H4 (cell line): ENCODE data around the gene DNAH12. TPM values are rescaled to one million over a fixed set of nuclear protein-coding genes. Genes with fewer than 3 reads are reported as not detected.

Experiments
- DNase-seq: peaks from one replicate; pipeline ENCODE4 v3.0.0-alpha.2; 2015; ENCODE audit warnings: low spot score
- total RNA-seq: library from RNA; depleted of rRNA; stranded (reverse); fragments of >200 nt; shearing (Covaris generic); gene quantifications from 2 replicates; pipeline ENCODE4 v1.2.3, GENCODE V29; 2014; rRNA removed

DNAH12 gene
- 0.06 TPM in 1 of 2 replicates, not detected in the other for total RNA-seq

- DNase-seq = no peak
Observed at GRCh38 chr3:57544181-57545125, at the start of gene DNAH12. Gene DNAH12, minus strand, starts transcription at chr3:57544344. Its CDS starts 1,474 bp downstream, at chr3:57542870.

- DNase-seq = no peak
Observed at GRCh38 chr3:57592306-57592705, 48.2 kb upstream of the DNAH12 start.

- no peak for DNase-seq
Observed at GRCh38 chr3:57587905-57588304, 43.8 kb upstream of the DNAH12 start.

- DNase-seq = no peak
Observed at GRCh38 chr3:57586778-57587177, 42.6 kb upstream of the DNAH12 start.

- no peak for DNase-seq
Observed at GRCh38 chr3:57583544-57583943, 39.4 kb upstream of the DNAH12 start.

GRCh38 chr3:57582474-57583168, 38.5 kb upstream of the DNAH12 start:
- peak; percentile 3 for DNase-seq

GRCh38 chr3:57577801-57578200, 33.7 kb upstream of the DNAH12 start:
- DNase-seq = no peak

GRCh38 chr3:57575966-57576626, 32.0 kb upstream of the DNAH12 start:
- no peak for DNase-seq

GRCh38 chr3:57572096-57572495, 28.0 kb upstream of the DNAH12 start:
- DNase-seq = no peak

- DNase-seq = no peak
Observed at GRCh38 chr3:57570878-57571277, 26.7 kb upstream of the DNAH12 start.

- no peak for DNase-seq
Observed at GRCh38 chr3:57569859-57570450, 25.8 kb upstream of the DNAH12 start.

- no peak for DNase-seq
Observed at GRCh38 chr3:57559526-57559925, 15.4 kb upstream of the DNAH12 start.

GRCh38 chr3:57557085-57557537, 13.0 kb upstream of the DNAH12 start:
- no peak for DNase-seq

GRCh38 chr3:57556459-57557084, 12.4 kb upstream of the DNAH12 start:
- no peak for DNase-seq

- peak; percentile 76 for DNase-seq
Observed at GRCh38 chr3:57555738-57556458, 11.8 kb upstream of the DNAH12 start, which contains the start of gene PDE12. Gene PDE12, plus strand, starts transcription at chr3:57556274. Its CDS starts 106 bp downstream, at chr3:57556380.

GRCh38 chr3:57555306-57555705, 11.2 kb upstream of the DNAH12 start:
- no peak for DNase-seq

- DNase-seq = no peak
Observed at GRCh38 chr3:57546616-57547015, 2.5 kb upstream of the DNAH12 start.

GRCh38 chr3:57545636-57546268, 1.6 kb upstream of the DNAH12 start:
- DNase-seq = no peak

GRCh38 chr3:57538465-57538864, 5.7 kb downstream of the DNAH12 start:
- DNase-seq = no peak

GRCh38 chr3:57530071-57530608, 14.0 kb downstream of the DNAH12 start:
- no peak for DNase-seq
